Right cardiac atrium (tissue), 5 donors: ENCODE results near the gene OR1I1. TPM values are rescaled to one million over a fixed set of nuclear protein-coding genes. Genes with fewer than 3 reads are reported as not detected.

Source experiments
- ATAC-seq, 2 donors: fragments of 200-7000 bp; cut with Tn5 transposase; one replicate each; pipeline versions ENCODE4 v1.8.0 to v1.9.1; 2020; ENCODE audit warnings: moderate library complexity in 2 of 2, mild to moderate bottlenecking in 1 of 2
- DNase-seq, 3 donors: peaks; one replicate each; pipeline ENCODE4 v3.0.0-alpha.2; 2020
- H3K27ac ChIP-seq: one replicate; pipeline ENCODE4 v1.5.1; 2013; ENCODE audit warnings: mild to moderate bottlenecking, low read length, control low read depth, moderate library complexity
- H3K27me3 ChIP-seq: one replicate; pipeline ENCODE4 v1.6.1; 2013; ENCODE audit not compliant: control insufficient read depth, insufficient read depth
- H3K4me1 ChIP-seq: one replicate; pipeline ENCODE4 v1.6.1; 2013; ENCODE audit warnings: low read length; ENCODE audit not compliant: control insufficient read depth, insufficient read depth
- H3K4me3 ChIP-seq: one replicate; pipeline ENCODE4 v1.5.1; 2013; ENCODE audit warnings: low read length, control low read depth
- H3K9me3 ChIP-seq: one replicate; pipeline ENCODE4 v1.6.1; 2013; ENCODE audit warnings: low read length; ENCODE audit not compliant: control insufficient read depth
- WGBS: extraction: QIAGEN DNeasy Blood & Tissue Kit; methylation state at CpG from one replicate; pipeline ENCODE4 v1.1.7; 2013; 5-methylcytosine and 5-hydroxymethylcytosine counted together
- intact Hi-C, 4 donors: fragments of 100-400 bp; cut with DNase I; formaldehyde crosslinking; loops; one replicate each; pipeline versions ENCODE4 v1.11.0 to v1.14.0; 2022 to 2023
- polyA plus RNA-seq: library from polyadenylated mRNA; stranded (reverse); fragments of 200-250 nt; gene quantifications from one replicate; pipeline ENCODE4 v1.2.3, GENCODE V29; 2013
- total RNA-seq, 4 donors: library from RNA; stranded (reverse); fragmentation: NEBNext Ultra II Directional; extraction: Animal tissue kit (Norgen Biotek cat#: 25700); gene quantifications; one replicate each; pipeline ENCODE4 v1.2.1, GENCODE V29; 2021
- donor health status: healthy with polysubstance abuse.
- donor health status: DM: no; HTN: yes; CAD: no.
- donor health status: DM: no; HTN: no; CAD: no.
- donor health status: DM: no; HTN: yes; CAD: no; lungs with severe emphysema.
- donor health status: DM: yes; HTN: yes; CAD: no.

The OR1I1 gene
- total and polyA plus RNA-seq, 5 donors, result not detected

GRCh38 chr19:15118789-15119494 lies 36.9 kb downstream of the OR1I1 start:
- DNase-seq (no peak), ATAC-seq (no peak)
- Histone ChIP-seq H3K4me1 (peaks cover 7% of the 10 kb centered on the region), H3K27ac (no peak overlapping the region), H3K27me3 (no peaks in the 10 kb centered on the region), H3K9me3 (no peaks in the 10 kb centered on the region), H3K4me3 (no peak overlapping the region)
- WGBS, result 97% methylated on average over 20 of the region's 20 CpGs
- intact Hi-C loops, result no loop called here

- no peak for DNase-seq
- intact Hi-C loops, result no loop called here
- H3K27me3 ChIP-seq, result no peaks in the 10 kb centered on the region
- H3K4me1 ChIP-seq, result peaks cover 7% of the 10 kb centered on the region
- no peak overlapping the region for H3K4me3 ChIP-seq
- ATAC-seq, result no peak
- WGBS, result 94% methylated on average over 14 of the region's 14 CpGs
- no peak overlapping the region for H3K27ac ChIP-seq
- no peaks in the 10 kb centered on the region for H3K9me3 ChIP-seq
Observed at GRCh38 chr19:15120135-15121026, 38.4 kb downstream of the OR1I1 start.

- H3K27ac ChIP-seq, result no peak overlapping the region
Observed at GRCh38 chr19:15122331-15123030, 40.5 kb downstream of the OR1I1 start.

GRCh38 chr19:15123031-15123890 lies 41.2 kb downstream of the OR1I1 start:
- Histone ChIP-seq H3K27ac (peak overlapping the region; percentile 45), H3K9me3 (no peaks in the 10 kb centered on the region), H3K27me3 (no peaks in the 10 kb centered on the region), H3K4me1 (peaks cover 6% of the 10 kb centered on the region), H3K4me3 (no peak overlapping the region)
- intact Hi-C loops, result no loop called here
- ATAC-seq (no peak), DNase-seq (peak in 1 of 3 donors; percentile 51)
- 90% methylated on average over 22 of the region's 22 CpGs for WGBS

More at GRCh38 chr19:15122331-15123030, 40.5 kb downstream of the OR1I1 start:
- intact Hi-C loops, result no loop called here
- no peaks in the 10 kb centered on the region for H3K9me3 ChIP-seq
- H3K4me1 ChIP-seq, result peaks cover 6% of the 10 kb centered on the region
- no peak overlapping the region for H3K4me3 ChIP-seq
- DNase-seq (peak in 1 of 3 donors; percentile 48), ATAC-seq (no peak)
- 95% methylated on average over 21 of the region's 21 CpGs for WGBS
- H3K27me3 ChIP-seq, result no peaks in the 10 kb centered on the region

- Histone ChIP-seq H3K4me1 (peaks cover 6% of the 10 kb centered on the region), H3K9me3 (no peaks in the 10 kb centered on the region), H3K4me3 (no peak overlapping the region), H3K27ac (peak overlapping the region; percentile 88), H3K27me3 (no peaks in the 10 kb centered on the region)
- DNase-seq, result peak; percentile 79 to 90 (median 90)
- 32% methylated on average over 5 of the region's 5 CpGs for WGBS
- intact Hi-C loops, result no loop called here
- peak; percentile 44 to 61 for ATAC-seq
Observed at GRCh38 chr19:15123900-15124299, 41.9 kb downstream of the OR1I1 start.

GRCh38 chr19:15124572-15125231 lies 42.7 kb downstream of the OR1I1 start:
- Histone ChIP-seq H3K4me1 (peaks cover 6% of the 10 kb centered on the region), H3K27me3 (no peaks in the 10 kb centered on the region), H3K4me3 (peak overlapping the region; percentile 59), H3K27ac (peak overlapping the region; percentile 88), H3K9me3 (no peaks in the 10 kb centered on the region)
- intact Hi-C loops, result no loop called here
- DNase-seq, result no peak
- peak; percentile 4 to 13 for ATAC-seq
- WGBS, result 3% methylated on average over 33 of the region's 33 CpGs

- intact Hi-C loops, result no loop called here
- ATAC-seq (peak; percentile 96 to 97), DNase-seq (peak; percentile 99 to 100 (median 99))
- Histone ChIP-seq H3K27ac (peak overlapping the region; percentile 88), H3K4me1 (peaks cover 6% of the 10 kb centered on the region), H3K27me3 (no peaks in the 10 kb centered on the region), H3K4me3 (peak overlapping the region; percentile 59), H3K9me3 (no peaks in the 10 kb centered on the region)
- under 1% methylated on average over 61 of the region's 61 CpGs for WGBS
Observed at GRCh38 chr19:15125232-15126067, 43.4 kb downstream of the OR1I1 start.

GRCh38 chr19:15126131-15126910 lies 44.3 kb downstream of the OR1I1 start:
- ATAC-seq (no peak), DNase-seq (no peak)
- intact Hi-C loops, result no loop called here
- no peaks in the 10 kb centered on the region for H3K9me3 ChIP-seq
- 62% methylated on average over 2 of the region's 2 CpGs for WGBS
- H3K4me3 ChIP-seq, result peak overlapping the region; percentile 29
- H3K4me1 ChIP-seq, result peaks cover 6% of the 10 kb centered on the region
- H3K27me3 ChIP-seq, result no peaks in the 10 kb centered on the region
- H3K27ac ChIP-seq, result no peak overlapping the region
